GM23338 (cell line): Measurements from ENCODE around the gene MARK2. TPM values are rescaled to one million over a fixed set of nuclear protein-coding genes. Genes with fewer than 3 reads are reported as not detected.

Experiments
- ATAC-seq: fragments of 200-7000 bp; cut with Tn5 transposase; 3 replicates; pipeline ENCODE4 v1.9.1; 2020
- DNase-seq: peaks from one replicate; pipeline ENCODE4 v3.0.0-alpha.2; 2015; ENCODE audit warnings: low spot score
- H2AFZ ChIP-seq: fragments of 200-600 bp; sonication (generic); 2 replicates; pipeline ENCODE4 v1.8.0; 2016; ENCODE audit warnings: antibody characterized with exemption, mild to moderate bottlenecking, moderate library complexity
- H3F3A ChIP-seq: fragments of 200-600 bp; sonication (generic); replicated peaks from 2 replicates; pipeline ENCODE4 v1.8.0; 2017; ENCODE audit warnings: antibody characterized with exemption, mixed run types, low read depth
- H3K27ac ChIP-seq: fragments of 200-600 bp; sonication (generic); 2 replicates; pipeline ENCODE4 v1.6.1; 2016; ENCODE audit warnings: low read depth
- H3K27me3 ChIP-seq: fragments of 200-600 bp; sonication (generic); 2 replicates; pipeline ENCODE4 v1.8.0; 2016; ENCODE audit warnings: mild to moderate bottlenecking, mixed run types, moderate library complexity; ENCODE audit not compliant: insufficient read depth
- H3K36me3 ChIP-seq: fragments of 200-600 bp; sonication (generic); 2 replicates; pipeline ENCODE4 v1.8.0; 2016; ENCODE audit warnings: mild to moderate bottlenecking; ENCODE audit not compliant: insufficient read depth
- H3K4me1 ChIP-seq: fragments of 200-600 bp; sonication (generic); 2 replicates; pipeline ENCODE4 v1.8.0; 2016; ENCODE audit warnings: mild to moderate bottlenecking, moderate library complexity; ENCODE audit not compliant: insufficient read depth
- H3K4me2 ChIP-seq: fragments of 200-600 bp; sonication (generic); 2 replicates; pipeline ENCODE4 v1.7.1; 2017; ENCODE audit warnings: mixed run types
- H3K4me3 ChIP-seq: fragments of 200-600 bp; sonication (generic); 2 replicates; pipeline ENCODE4 v1.6.1; 2016; ENCODE audit warnings: mixed run types
- H3K79me2 ChIP-seq: fragments of 200-600 bp; sonication (generic); replicated peaks from 2 replicates; pipeline ENCODE4 v1.8.0; 2017; ENCODE audit warnings: mild to moderate bottlenecking; ENCODE audit not compliant: insufficient read depth
- H3K9me2 ChIP-seq: fragments of 200-600 bp; sonication (generic); 2 replicates; pipeline ENCODE4 v1.8.0; 2017; ENCODE audit not compliant: insufficient read depth
- H4K20me1 ChIP-seq: fragments of 200-600 bp; sonication (generic); replicated peaks from 2 replicates; pipeline ENCODE4 v1.8.0; 2017; ENCODE audit warnings: mild to moderate bottlenecking; ENCODE audit not compliant: insufficient read depth
- H3K27ac Mint-ChIP-seq: 2 replicates; pipeline ENCODE4 v1.8.0; 2020; ENCODE audit warnings: inconsistent platforms, mild to moderate bottlenecking, moderate library complexity, mixed read lengths
- H3K27me3 Mint-ChIP-seq: 3 replicates; pipeline ENCODE4 v1.8.0; 2022; ENCODE audit warnings: low read depth, mild to moderate bottlenecking, moderate library complexity, mixed read lengths, inconsistent platforms; ENCODE audit not compliant: insufficient read depth, poor library complexity
- H3K36me3 Mint-ChIP-seq: 3 replicates; pipeline ENCODE4 v1.8.0; 2021; ENCODE audit warnings: low read depth, mild to moderate bottlenecking, inconsistent platforms, moderate library complexity, mixed read lengths
- H3K4me1 Mint-ChIP-seq: 3 replicates; pipeline ENCODE4 v1.8.0; 2020; ENCODE audit warnings: mild to moderate bottlenecking, inconsistent platforms, mixed read lengths
- H3K4me3 Mint-ChIP-seq: 3 replicates; pipeline ENCODE4 v1.8.0; 2021; ENCODE audit warnings: moderate library complexity, mild to moderate bottlenecking, inconsistent platforms, mixed read lengths
- H3K9me3 Mint-ChIP-seq: 3 replicates; pipeline ENCODE4 v1.8.0; 2020; ENCODE audit warnings: moderate library complexity, mild to moderate bottlenecking, inconsistent platforms, mixed read lengths
- CREB1 ChIP-seq: fragments of 250-450 bp; sonication (Bioruptor Pico); IDR thresholded peaks from 2 replicates; pipeline ENCODE4 v1.5.0; 2020; ENCODE audit warnings: low read depth, mild to moderate bottlenecking, moderate library complexity
- CTCF ChIP-seq, 2 experiments: fragments of 200-600 bp in 1 of 2; sonication (generic) in 1 of 2; conservative IDR thresholded peaks; 2 replicates each; pipeline versions ENCODE4 v1.5.1 to v1.6.1; 2016 to 2017; ENCODE audit warnings: antibody characterized with exemption in 2 of 2, low read depth in 2 of 2, mild to moderate bottlenecking in 2 of 2, moderate library complexity in 1 of 2
- ETS1 ChIP-seq: IDR thresholded peaks from 2 replicates; pipeline ENCODE4 v1.6.1; 2016; ENCODE audit warnings: antibody characterized with exemption
- EZH2 ChIP-seq: fragments of 200-600 bp; sonication (generic); IDR thresholded peaks from one replicate; pipeline ENCODE4 v1.8.0; 2017; ENCODE audit warnings: antibody characterized with exemption, mild to moderate bottlenecking, low read depth; ENCODE audit not compliant: unreplicated experiment
- EZH2phosphoT487 ChIP-seq: fragments of 200-600 bp; sonication (generic); IDR thresholded peaks from one replicate; pipeline ENCODE4 v1.8.1; 2018; ENCODE audit warnings: antibody characterized with exemption; ENCODE audit not compliant: unreplicated experiment
- JUNB ChIP-seq: IDR thresholded peaks from one replicate; pipeline ENCODE4 v1.6.1; 2016; ENCODE audit warnings: antibody characterized with exemption; ENCODE audit not compliant: unreplicated experiment
- POLR2AphosphoS5 ChIP-seq: IDR thresholded peaks from 2 replicates; pipeline ENCODE4 v1.6.1; 2016; ENCODE audit warnings: antibody characterized with exemption, low read depth
- REST ChIP-seq: IDR thresholded peaks from one replicate; pipeline ENCODE4 v1.6.1; 2018; ENCODE audit warnings: antibody characterized with exemption; ENCODE audit not compliant: unreplicated experiment
- STAT1 ChIP-seq: IDR thresholded peaks from one replicate; pipeline ENCODE4 v1.6.1; 2016; ENCODE audit warnings: antibody characterized with exemption; ENCODE audit not compliant: unreplicated experiment
- ZNF114 ChIP-seq: fragments of 250-450 bp; sonication (Bioruptor Pico); IDR thresholded peaks from 2 replicates; pipeline ENCODE4 v1.5.0; 2020; ENCODE audit warnings: mild to moderate bottlenecking, moderate library complexity
- ZNF331 ChIP-seq: fragments of 250-450 bp; sonication (Bioruptor Pico); IDR thresholded peaks from 2 replicates; pipeline ENCODE4 v1.5.0; 2020; ENCODE audit warnings: low read depth, mild to moderate bottlenecking, moderate library complexity
- polyA plus RNA-seq: library from polyadenylated mRNA; unstranded; fragments of >200 nt; fragmentation: Nextera tagmentation; extraction: Ambion mirVana; gene quantifications from 2 replicates; pipeline ENCODE4 v1.2.1, GENCODE V29; 2016
- total RNA-seq: library from RNA; depleted of rRNA; stranded (reverse); fragments of >200 nt; shearing (Covaris generic); gene quantifications from 2 replicates; pipeline ENCODE4 v1.2.3, GENCODE V29; 2014

Gene MARK2
- total and polyA plus RNA-seq, 2 experiments from 2014 or later = 18.7 to 42.6 TPM

GRCh38 chr11:63897459-63898146 lies 58.7 kb downstream of the MARK2 start (continued):
- TF ChIP-seq REST (no peak), ZNF114 (CRISPR knock-in tag) (no peak), ZNF331 (no peak), CTCF (conservative IDR thresholded peaks at IDR 0.05; ENCODE audit: low read depth in 2 of 2) (no peak), EZH2 (no peak), JUNB (no peak), EZH2phosphoT487 (no peak), ETS1 (no peak), POLR2AphosphoS5 (no peak), STAT1 (no peak)

- Histone ChIP-seq H3F3A (peaks cover 23% of the 10 kb centered on the region; the same call in 1 of the 2 replicates), H3K9me2 (no peaks in the 10 kb centered on the region), H3K27ac (no peak overlapping the region), H3K79me2 (no peaks in the 10 kb centered on the region), H2AFZ (no peak overlapping the region), H3K4me3 (no peak overlapping the region), H3K36me3 (peaks cover 17% of the 10 kb centered on the region), H3K4me2 (no peak overlapping the region), H4K20me1 (no peaks in the 10 kb centered on the region; the same call in 1 of the 2 replicates), H3K4me1 (peaks cover 9% of the 10 kb centered on the region), H3K27me3 (no peaks in the 10 kb centered on the region)
- DNase-seq (peak; percentile 64), ATAC-seq (peak; percentile 43)
- peaks cover 79% of the 10 kb centered on the region for H3K36me3 Mint-ChIP-seq
- no peak overlapping the region for H3K4me3 Mint-ChIP-seq
- H3K9me3 Mint-ChIP-seq = no peaks in the 10 kb centered on the region
- TF ChIP-seq CTCF (conservative IDR thresholded peaks at IDR 0.05; ENCODE audit: low read depth in 2 of 2) (peak; percentile 48 to 61), CREB1 (CRISPR knock-in tag) (no peak), JUNB (no peak)
- H3K4me1 Mint-ChIP-seq = peaks cover 20% of the 10 kb centered on the region
- no peak overlapping the region for H3K27ac Mint-ChIP-seq
- peaks cover 11% of the 10 kb centered on the region for H3K27me3 Mint-ChIP-seq
Observed at GRCh38 chr11:63901660-63902059, 62.8 kb downstream of the MARK2 start.
